ENCODE measurements around the gene PCMTD2. TPM values are rescaled to one million over a fixed set of nuclear protein-coding genes. Genes with fewer than 3 reads are reported as not detected.

PCMTD2 gene
- total RNA-seq, 4 donors from 2014 or later = 34.5 to 58.9 (median 47.8) TPM

- intact Hi-C loops (cut with DNase I) = no loop called here
- Histone ChIP-seq H3K27ac (no peak overlapping the region), H3K4me1 (peaks cover 0 to 31% (median 10%) of the 10 kb centered on the region in 3 donors), H3K27me3 (peaks cover 0 to 31% (median 0%) of the 10 kb centered on the region in 4 donors), H3K4me3 (no peak overlapping the region), H3K9me3 (no peaks in the 10 kb centered on the region), H3K36me3 (no peaks in the 10 kb centered on the region)
- TF ChIP-seq POLR2A (IDR thresholded peaks at IDR 0.05) (no peak), CTCF (IDR thresholded peaks at IDR 0.05) (no peak)
- DNase-seq = no peak
- 47 to 60% methylated on average over 1 to 2 of the region's 8 CpGs for WGBS, 2 donors
Measured at GRCh38 chr20:64220420-64220819, 35.1 kb upstream of the PCMTD2 start.

GRCh38 chr20:64220891-64221527, 34.5 kb upstream of the PCMTD2 start:
- intact Hi-C loops (cut with DNase I) = no loop called here
- TF ChIP-seq POLR2A (IDR thresholded peaks at IDR 0.05) (no peak), CTCF (IDR thresholded peaks at IDR 0.05) (no peak)
- no peak overlapping the region for H3K4me3 ChIP-seq

GRCh38 chr20:64222291-64222735, 33.2 kb upstream of the PCMTD2 start:
- peaks cover 0 to 29% (median 10%) of the 10 kb centered on the region in 3 donors for H3K4me1 ChIP-seq
- no peak overlapping the region for H3K4me3 ChIP-seq
- H3K27me3 ChIP-seq = peaks cover 0 to 31% (median 0%) of the 10 kb centered on the region in 4 donors
- H3K9me3 ChIP-seq = no peaks in the 10 kb centered on the region
- H3K36me3 ChIP-seq = no peaks in the 10 kb centered on the region
- H3K27ac ChIP-seq = no peak overlapping the region
- WGBS, 2 donors = 40% methylated on average over 2 of the region's 5 CpGs; no CpG with 5 or more reads in 1 of the 2 donors
- TF ChIP-seq POLR2A (IDR thresholded peaks at IDR 0.05) (no peak), CTCF (IDR thresholded peaks at IDR 0.05) (no peak)
- intact Hi-C loops (cut with DNase I) = no loop called here
- no peak for DNase-seq

More at GRCh38 chr20:64220891-64221527, 34.5 kb upstream of the PCMTD2 start:
- H3K4me1 ChIP-seq = peaks cover 0 to 31% (median 10%) of the 10 kb centered on the region in 3 donors
- peaks cover 0 to 31% (median 0%) of the 10 kb centered on the region in 4 donors for H3K27me3 ChIP-seq
- DNase-seq = no peak
- H3K9me3 ChIP-seq = no peaks in the 10 kb centered on the region
- H3K27ac ChIP-seq = no peak overlapping the region
- H3K36me3 ChIP-seq = no peaks in the 10 kb centered on the region
- WGBS, 2 donors = 75 to 86% methylated on average over 8 to 16 of the region's 17 CpGs

- WGBS, 2 donors = 77 to 88% methylated on average over 18 of the region's 20 CpGs
- peaks cover 0 to 31% (median 0%) of the 10 kb centered on the region in 4 donors for H3K27me3 ChIP-seq
- H3K4me3 ChIP-seq = no peak overlapping the region
- DNase-seq = no peak
- H3K9me3 ChIP-seq = no peaks in the 10 kb centered on the region
- H3K27ac ChIP-seq = no peak overlapping the region
- intact Hi-C loops (cut with DNase I) = no loop called here
- no peaks in the 10 kb centered on the region for H3K36me3 ChIP-seq
- TF ChIP-seq POLR2A (IDR thresholded peaks at IDR 0.05) (no peak), CTCF (IDR thresholded peaks at IDR 0.05) (no peak)
- peaks cover 0 to 23% (median 10%) of the 10 kb centered on the region in 3 donors for H3K4me1 ChIP-seq
Measured at GRCh38 chr20:64222851-64223525, 32.6 kb upstream of the PCMTD2 start.

- DNase-seq = no peak
- TF ChIP-seq CTCF (IDR thresholded peaks at IDR 0.05) (no peak), POLR2A (IDR thresholded peaks at IDR 0.05) (no peak)
- Histone ChIP-seq H3K36me3 (no peaks in the 10 kb centered on the region), H3K4me1 (peaks cover 0 to 21% (median 10%) of the 10 kb centered on the region in 3 donors), H3K27me3 (peaks cover 0 to 32% (median 0%) of the 10 kb centered on the region in 4 donors), H3K27ac (no peak overlapping the region), H3K9me3 (no peaks in the 10 kb centered on the region), H3K4me3 (no peak overlapping the region)
- intact Hi-C loops (cut with DNase I) = no loop called here
- 43 to 50% methylated on average over 8 to 9 of the region's 13 CpGs for WGBS, 2 donors
Measured at GRCh38 chr20:64223526-64224067, 32.0 kb upstream of the PCMTD2 start.
